NCI-H2081 (cell line): ENCODE measurements around the gene OTOP3.
A peak's percentile ranks its signal among the peaks of the same experiment; 100 is the strongest.

Experiments
- DNase-seq, 2 experiments: peaks; one replicate each; lab custom pipeline; 2025; lab: John Stamatoyannopoulos, UW

OTOP3 gene

DNA sequence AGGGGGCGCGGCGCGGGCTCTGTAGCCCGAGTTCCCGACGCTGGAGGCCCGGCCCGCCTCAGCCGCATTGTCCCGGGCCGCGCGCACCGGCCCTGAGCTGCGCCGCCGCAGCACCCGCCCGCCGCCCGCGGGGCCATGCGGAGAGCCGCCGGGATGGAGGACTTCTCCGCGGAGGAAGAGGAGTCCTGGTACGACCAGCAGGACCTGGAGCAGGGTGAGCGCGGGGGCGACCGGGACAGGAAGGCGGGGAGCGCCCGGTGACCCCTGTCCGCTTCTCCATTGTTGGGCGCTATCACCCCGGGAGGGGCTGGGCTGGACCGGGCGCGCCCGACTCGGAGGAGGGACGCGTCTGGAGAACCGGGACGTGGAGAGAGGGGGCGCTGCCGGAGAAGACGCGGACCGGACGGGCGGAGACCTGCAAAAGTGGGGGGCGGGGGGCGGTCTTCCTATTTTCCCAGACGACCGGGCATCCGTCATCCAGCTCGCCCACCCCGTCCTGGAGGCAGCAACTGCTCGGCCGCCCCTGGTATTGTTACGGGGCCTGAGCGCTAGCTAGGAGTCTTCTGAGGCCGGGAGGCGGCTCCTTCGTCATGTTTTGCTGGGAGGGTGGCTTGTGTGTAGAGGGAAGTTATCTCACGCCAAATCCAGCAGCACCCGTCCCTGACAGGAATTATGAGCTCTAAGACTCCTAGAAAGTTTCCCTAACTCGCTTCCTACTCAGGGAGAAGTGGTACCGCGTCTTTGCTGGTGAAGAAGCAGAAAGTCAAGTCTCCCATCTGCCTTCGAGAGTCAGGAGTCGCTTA, 52.4 kb downstream of the OTOP3 start:
- DNase-seq: peak; percentile 31 to 47

DNA sequence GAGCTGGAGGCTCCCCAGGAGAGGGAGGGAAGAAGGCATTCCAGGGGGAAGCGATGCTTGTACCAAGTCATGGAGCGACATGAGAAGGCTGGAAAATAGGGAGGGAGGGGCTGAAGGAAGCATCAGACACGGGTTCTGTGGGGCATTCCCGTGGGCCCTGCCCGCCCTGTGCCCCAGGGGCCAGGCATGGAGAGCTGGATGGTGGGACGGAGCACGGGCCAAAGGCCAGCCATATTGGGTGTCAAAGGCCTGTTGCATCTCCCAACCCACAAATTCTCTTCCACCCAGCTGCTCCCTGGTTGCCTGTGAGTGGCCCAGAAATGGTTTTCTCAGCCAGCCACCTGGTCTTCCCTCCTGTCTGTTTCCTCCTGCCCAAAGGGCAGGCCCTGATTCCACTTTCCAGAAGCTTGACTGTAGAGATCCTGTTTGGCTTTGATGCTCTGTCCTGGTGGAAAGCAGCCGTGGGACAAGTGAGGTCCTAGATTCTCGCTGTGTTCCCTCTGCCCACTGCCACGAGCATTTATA, 54.9 kb downstream of the OTOP3 start:
- no peak for DNase-seq

DNA sequence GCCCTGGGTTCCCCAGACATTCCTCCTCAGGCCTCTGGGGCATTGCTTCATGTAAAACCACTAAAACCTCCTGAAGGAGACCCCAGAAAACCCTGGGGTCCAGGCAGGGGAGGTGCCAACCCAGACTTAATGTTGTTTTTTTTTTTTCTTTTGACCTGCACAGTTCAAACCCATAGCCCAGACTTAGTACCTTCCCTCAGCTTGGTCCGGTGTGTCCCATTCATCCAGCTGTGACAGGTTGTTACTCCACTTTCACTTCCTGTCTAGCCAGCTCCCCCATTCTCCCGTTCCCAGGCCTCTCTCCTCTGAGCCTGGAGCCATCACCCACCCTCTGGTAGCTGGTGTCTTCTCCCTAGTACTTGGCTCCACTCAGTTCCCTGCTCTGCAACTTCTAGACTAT, 56.5 kb downstream of the OTOP3 start:
- no peak for DNase-seq

DNA sequence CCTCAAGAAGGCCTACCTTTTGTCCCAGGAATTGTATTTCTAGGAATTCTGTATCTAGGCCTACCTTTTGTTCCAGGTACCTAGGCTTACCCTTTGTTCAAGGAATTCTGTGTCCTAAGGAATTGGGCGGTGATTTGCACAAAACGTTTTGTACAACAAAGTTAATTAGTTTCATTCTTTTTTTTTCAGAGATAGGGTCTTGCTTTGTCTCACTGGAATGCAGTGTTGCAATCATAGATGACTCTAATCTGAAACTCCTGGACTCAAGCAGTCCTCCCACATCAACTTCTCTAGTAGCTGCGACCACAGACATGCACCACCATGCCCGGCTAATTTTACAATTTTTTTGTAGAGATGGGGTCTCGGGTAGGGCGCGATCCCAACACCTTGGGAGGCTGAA, 58.7 kb downstream of the OTOP3 start:
- DNase-seq: no peak

DNA sequence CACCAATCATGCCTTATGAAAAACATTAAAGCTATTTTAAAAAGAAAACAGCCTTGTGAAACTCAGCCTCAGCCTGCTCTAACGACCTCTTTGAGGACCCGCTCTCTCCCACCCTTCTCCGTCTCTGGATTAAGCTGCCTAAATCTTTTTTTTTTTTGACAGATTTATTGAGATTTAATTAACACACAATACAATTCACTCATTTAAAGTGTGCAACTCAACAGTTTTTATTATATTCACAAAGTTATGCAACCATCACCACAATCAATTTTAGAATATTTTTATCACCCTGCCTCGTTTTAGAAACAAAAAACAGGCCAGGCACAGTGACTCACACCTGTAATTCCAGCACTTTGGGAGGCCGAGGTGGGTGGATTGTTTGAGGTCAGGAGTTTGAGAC, 60.1 kb downstream of the OTOP3 start:
- no peak for DNase-seq

DNA sequence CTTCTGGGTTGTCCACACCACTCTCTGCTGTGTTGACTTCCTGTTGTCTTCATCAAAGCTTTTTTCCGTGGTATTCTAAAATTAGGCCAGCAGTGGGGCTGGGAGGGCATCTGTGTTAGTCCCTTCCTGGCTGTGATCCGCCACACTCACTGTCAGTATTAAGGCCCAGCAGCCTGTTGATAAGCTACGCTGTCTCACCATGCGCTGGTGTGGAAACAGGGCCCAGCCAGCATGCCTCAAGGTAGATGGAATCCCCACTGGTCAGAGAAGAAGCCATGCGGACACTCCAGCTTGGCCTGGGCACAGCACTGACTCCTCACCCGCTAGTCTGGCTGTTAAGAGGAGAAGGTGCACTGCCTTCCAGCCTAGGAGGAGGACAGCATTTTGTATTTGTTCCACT, 63.1 kb downstream of the OTOP3 start:
- DNase-seq: no peak

DNA sequence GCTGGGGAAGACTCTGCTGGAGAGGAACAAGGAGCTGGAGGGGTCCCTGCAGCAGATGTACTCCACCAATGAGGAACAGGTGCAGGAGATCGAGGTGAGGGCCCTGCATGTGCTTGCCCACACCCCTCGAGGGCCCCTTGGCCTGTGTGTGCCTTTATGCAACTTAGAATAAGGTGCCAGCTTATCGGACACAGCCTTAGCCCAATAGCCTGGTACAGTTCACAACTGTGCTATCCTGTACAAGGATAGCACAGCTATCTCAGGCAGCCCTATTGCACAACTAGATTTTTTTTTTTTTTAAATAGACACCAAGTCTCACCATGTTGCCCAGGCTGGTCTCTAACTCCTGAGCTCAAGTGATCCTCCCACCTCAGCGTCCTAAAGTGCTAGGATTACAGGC, 63.8 kb downstream of the OTOP3 start:
- DNase-seq: no peak
